AG09309 (cell line): ENCODE results near the gene TLE7.

ENCODE experiments used
- DNase-seq: peaks from one replicate; pipeline ENCODE4 v3.0.0-alpha.2; 2010; ENCODE audit warnings: low read depth
- H3K4me3 ChIP-seq: 2 replicates; pipeline ENCODE4 v1.5.1; 2011; ENCODE audit warnings: mild to moderate bottlenecking, low read depth, low read length, moderate library complexity; ENCODE audit not compliant: control insufficient read depth
- CTCF ChIP-seq: IDR thresholded peaks from 2 replicates; pipeline ENCODE4 v1.5.1; 2011; ENCODE audit warnings: mild to moderate bottlenecking, low read depth, low read length, inconsistent platforms; ENCODE audit not compliant: insufficient read depth, control insufficient read depth; ENCODE audit errors: missing control alignments

Gene TLE7

GRCh38 chr16:71456801-71457200 is 14.9 kb upstream of the TLE7 start:
- no peak overlapping the region for H3K4me3 ChIP-seq
- no peak for TF ChIP-seq CTCF
- DNase-seq: no peak

- no peak overlapping the region for H3K4me3 ChIP-seq
- no peak for DNase-seq
- no peak for TF ChIP-seq CTCF
Measured at GRCh38 chr16:71453036-71453435, 11.2 kb upstream of the TLE7 start.

- no peak for TF ChIP-seq CTCF
- H3K4me3 ChIP-seq: no peak overlapping the region
- DNase-seq: no peak
Measured at GRCh38 chr16:71449020-71449419, 7.2 kb upstream of the TLE7 start.

- no peak for DNase-seq
- TF ChIP-seq CTCF: no peak
- no peak overlapping the region for H3K4me3 ChIP-seq
Measured at GRCh38 chr16:71448274-71448866, 6.5 kb upstream of the TLE7 start.

- no peak for DNase-seq
- no peak for TF ChIP-seq CTCF
- H3K4me3 ChIP-seq: no peak overlapping the region
Measured at GRCh38 chr16:71443714-71444113, 1.9 kb upstream of the TLE7 start.

GRCh38 chr16:71441348-71442050 is 355 bp downstream of the TLE7 start:
- no peak overlapping the region for H3K4me3 ChIP-seq
- no peak for DNase-seq
- peak; percentile 14 for TF ChIP-seq CTCF
